HT1080 (cell line): ENCODE results near the gene PXDN. TPM values are rescaled to one million over a fixed set of nuclear protein-coding genes. Genes with fewer than 3 reads are reported as not detected.

Experiments
- DNase-seq: peaks from one replicate; pipeline ENCODE4 v3.0.0-alpha.2; 2015; ENCODE audit warnings: low read depth
- total RNA-seq: library from RNA; depleted of rRNA; stranded (reverse); fragments of >200 nt; shearing (Covaris generic); gene quantifications from 2 replicates; pipeline ENCODE4 v1.2.3, GENCODE V29; 2014

Gene PXDN
- total RNA-seq, 1 experiment from 2014 or later: 0.88 TPM

DNA sequence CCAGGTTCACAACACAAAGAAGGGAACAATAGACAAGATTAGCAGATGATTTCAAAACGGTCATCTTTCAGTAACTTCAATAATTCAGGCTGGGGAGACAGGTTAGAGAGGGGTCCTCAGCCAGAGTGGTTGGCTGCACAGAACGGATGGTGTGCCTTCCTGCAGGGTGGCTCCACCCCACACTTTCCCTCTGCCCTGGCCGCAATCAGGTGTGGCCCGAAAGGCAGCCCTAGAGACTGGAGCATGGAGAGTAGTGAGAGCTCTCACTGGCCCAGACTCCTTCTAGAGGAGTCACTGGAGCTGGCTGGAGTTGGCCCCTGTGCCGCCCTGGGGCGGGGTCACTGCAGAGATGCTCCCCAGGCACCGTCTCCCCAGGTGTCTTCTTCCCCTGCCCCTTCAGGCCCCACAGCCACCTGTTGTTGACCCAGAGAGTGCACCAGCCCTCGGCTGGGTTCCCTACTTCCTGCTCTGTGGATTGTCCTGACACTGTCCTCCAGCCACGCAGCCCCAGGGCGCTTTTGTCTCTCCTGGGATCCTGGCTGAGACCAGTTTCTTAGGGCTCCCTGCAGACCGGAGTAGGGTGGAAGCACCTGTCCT is 126.8 kb downstream of the PXDN start:
- no peak for DNase-seq

DNA sequence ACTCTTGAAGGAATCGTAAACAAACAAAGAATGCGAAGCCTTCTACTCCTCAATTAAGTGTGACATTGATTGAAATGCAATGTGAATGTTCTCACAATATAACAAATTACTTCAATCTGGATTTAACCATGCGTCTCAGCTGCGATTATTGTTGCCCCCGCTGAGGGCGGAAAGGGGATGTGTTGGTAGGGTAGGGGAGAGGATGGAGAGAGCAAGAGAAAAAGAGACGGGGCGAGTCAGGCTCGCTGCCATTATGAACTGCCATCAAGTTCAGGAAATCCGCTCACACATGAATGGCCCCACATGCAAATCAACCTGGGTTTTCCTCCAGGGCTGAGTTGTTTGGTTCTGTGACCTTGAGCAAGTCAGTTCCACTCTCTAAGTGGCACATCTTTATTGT is 129.8 kb downstream of the PXDN start:
- no peak for DNase-seq

DNA sequence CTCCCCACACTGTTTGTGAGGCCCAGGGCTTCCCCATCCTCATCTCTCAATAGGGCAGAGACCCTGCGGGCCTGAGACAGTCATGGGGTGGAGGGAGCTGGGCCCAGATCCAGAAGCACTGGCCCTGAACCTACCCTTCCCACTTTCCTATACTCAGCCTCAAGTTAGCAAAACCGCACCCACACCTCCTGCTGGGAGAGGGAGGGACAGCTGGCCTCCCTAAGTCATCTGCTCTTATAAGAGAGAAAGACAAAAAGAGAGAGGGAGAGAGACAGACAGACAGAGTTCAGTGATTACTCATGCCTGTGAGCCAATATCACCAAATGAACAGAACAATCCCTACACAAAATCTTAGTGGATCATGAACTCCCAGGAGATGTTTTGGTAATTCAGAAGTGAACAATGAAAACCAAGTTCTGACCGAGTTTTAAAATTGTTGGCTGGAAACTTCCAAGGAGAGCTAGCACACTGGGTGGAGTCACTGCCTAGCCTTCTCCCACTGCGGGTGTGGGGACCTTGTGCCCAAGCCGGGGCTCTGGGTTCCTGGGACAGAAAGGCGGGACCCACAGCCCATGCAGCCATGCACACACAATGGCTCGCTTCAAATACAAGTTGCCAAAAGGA is 130.5 kb downstream of the PXDN start:
- no peak for DNase-seq

DNA sequence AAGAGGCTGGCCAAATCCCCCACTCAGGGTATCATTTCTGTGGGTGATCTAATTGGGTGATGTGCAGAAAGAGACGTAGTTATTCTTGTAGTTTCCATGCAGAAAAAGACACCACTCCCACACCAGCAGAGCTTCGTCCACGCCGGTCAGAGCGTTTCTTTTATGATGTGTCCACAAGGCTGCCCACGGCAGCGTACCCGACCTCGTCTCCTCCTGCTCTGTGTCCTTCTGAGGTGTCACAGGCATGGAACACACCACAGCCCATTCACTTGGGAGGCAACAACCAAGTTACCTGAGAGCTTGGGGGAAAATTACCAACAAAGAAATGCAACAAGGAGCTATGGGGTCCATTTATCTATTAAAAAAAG is 131.3 kb downstream of the PXDN start:
- DNase-seq: no peak

DNA sequence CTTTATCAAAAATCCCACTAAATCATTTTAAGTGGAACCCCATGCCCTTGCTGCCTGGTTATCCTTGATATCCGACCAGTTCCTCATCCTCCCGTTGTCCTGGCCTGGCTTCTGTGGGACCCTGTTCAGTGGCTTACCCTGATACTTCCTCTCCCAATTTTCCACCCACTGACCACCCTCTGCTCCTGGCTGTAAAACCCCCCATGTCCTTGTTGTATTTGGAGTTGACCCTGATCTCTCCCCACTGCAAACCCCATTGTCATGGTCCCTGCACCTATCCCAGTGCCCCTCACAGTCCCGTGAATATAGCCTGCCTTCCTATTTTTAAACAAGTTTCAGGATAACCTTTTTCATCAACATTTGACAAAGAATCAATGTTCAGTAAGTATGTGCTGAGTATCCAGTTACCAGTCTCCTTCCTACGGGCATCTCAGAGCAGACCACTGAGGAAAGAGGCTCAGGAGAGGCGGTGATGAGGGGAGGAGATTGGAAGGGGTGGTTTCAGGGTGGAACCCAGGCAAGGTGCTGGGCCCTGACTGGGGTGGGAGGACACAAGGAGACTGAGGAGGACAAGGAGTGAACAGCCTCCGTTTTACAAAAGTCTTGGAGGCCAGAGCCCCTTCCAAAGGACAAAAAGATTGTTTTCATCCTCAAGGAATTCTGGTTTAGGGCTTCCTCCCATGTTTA is 131.8 kb downstream of the PXDN start:
- no peak for DNase-seq

DNA sequence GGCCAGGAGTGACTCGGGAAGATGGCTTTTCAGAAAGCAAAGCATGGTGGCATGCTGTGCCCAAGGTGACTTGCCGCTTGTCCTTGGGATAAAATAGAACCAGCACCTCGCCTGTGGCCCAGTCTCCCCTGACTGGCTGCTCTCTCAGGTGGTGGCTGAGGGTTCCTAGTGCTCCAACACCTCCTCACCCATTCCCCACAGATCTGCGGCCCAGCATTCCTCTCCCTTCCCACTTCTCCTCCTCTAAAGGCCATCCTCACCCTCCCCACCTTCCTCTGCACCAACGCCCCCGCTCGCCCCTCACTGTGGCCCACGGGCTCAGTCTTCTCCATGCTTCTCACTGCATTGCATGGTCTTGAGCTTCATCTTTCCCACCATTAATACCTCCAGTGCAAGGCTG is 132.4 kb downstream of the PXDN start:
- no peak for DNase-seq

DNA sequence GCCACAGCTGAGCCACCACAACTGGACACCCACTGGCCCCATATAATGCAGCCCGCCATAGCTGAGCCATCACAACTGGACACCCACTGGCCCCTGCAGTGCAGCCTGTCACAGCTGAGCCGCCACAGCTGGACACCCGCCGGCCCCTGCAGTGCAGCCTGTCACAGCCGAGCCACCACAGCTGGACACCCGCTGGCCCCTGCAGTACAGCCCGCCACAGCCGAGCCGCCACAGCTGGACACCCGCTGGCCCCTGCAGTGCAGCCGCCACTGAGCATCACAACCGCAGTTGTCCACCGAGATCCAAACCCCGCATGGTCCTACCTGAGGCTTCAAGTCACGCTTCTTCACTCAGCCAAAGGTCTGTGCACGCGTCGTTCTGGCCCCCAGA is 134.2 kb downstream of the PXDN start:
- DNase-seq: no peak

DNA sequence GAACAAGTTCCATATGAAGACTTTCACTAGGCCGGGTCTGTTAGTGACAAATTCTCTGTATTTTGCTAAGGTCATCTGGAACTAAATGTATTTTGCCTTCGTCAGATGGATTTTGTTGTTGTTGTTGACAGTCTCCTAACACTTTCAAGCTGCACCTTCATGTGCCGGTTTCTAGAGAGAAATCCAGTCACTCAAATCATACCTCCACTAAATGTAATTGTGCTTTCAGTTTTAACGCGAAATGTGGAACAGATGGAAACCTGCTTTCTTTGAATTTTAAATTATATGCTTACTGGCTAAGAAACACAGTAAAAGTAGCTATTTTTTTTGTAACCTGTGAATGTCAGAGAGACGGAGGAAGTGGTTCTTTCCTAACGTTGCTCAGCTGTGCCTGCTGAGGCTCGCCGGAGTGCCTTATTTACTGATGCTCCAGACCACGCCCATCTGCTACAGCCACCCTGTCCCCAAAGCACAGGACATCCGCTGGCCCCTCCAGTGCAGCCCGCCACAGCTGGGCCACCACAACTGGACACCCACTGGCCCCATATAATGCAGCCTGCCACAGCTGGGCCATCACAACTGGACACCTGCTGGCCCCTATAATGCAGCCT is 134.7 kb downstream of the PXDN start:
- no peak for DNase-seq

DNA sequence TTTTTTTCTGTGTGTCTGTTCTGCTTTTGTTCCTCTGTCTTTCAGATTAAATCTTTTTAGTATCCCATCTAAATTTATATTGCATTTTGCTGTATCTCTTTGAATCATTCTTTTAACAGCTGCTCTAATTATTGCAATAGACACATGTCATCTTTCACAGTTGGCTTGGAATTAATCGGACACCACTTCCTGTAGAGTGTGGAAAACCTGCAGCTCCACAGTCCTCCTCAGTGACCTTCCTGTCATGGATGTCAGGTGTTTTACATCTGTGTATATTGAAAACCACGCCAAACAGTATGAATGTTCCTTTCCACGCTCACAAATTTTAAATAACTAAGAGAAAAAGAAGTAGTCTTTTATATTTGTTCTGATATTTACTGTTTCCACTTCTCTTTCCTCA is 135.3 kb downstream of the PXDN start:
- no peak for DNase-seq

DNA sequence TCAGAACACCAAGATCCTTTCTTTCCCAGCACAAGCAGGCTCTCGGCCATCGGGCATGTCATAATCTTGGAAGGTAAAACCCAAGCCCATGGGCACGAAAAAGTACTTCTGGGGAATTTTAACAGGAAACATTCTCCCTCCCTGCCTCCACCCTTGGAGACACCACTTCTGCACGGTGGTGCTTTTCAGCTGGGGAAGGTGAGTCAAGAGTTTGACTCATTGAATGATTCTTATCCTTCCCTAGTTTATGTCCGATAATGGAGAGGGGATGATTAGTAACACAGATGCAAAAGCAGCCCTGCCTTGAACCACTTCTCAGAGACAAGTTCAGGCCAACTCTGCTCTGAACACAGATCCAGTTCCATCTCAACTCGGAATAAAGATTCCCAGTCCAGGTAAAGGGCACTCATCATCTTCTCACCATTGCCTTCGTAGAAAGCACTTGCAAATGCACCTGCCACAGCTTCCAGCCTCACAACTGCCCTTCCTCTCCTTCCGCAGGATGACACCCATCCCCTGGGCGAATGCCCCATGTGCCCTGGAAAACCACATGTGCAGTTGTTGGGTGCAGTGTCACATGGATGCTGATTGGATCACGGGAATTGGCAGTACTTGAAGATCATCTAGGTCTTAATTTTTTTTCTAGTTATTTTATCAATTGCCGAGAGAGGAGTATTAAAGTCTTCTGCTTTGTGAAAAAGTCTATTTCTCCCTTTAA is 136.2 kb downstream of the PXDN start:
- no peak for DNase-seq

DNA sequence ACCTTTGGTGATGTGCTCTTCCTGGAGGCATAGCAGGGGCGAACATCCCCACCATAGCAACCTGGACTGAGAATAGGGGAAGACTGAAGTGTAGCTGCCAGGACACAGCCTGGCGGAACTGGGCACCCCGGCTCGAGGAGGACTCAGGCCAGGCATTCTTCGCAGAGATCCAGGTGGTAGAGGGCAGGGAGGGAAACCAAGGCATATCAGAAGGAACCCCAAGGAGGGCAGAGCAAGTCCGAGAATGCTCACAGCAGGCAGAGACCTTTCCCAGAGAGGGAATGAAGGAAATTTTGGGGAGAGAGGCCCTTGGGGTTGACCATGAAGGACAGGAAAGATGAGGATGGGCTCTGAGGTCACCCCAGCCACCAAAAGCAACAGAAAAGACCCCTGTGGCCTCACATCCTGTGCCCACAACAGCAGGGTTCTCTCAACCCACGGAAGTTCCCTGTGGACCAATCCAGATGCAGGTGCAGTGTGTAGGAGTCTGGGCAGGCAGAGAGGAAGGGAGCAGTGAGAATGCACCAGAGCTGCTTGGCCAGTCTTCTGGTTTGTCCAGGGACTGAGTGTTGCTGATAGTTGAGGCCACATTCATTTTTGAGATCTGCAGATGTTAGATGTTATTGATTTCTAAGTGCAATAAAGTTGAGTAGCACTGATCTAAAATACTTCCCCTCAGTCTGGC is 136.9 kb downstream of the PXDN start:
- DNase-seq: no peak

DNA sequence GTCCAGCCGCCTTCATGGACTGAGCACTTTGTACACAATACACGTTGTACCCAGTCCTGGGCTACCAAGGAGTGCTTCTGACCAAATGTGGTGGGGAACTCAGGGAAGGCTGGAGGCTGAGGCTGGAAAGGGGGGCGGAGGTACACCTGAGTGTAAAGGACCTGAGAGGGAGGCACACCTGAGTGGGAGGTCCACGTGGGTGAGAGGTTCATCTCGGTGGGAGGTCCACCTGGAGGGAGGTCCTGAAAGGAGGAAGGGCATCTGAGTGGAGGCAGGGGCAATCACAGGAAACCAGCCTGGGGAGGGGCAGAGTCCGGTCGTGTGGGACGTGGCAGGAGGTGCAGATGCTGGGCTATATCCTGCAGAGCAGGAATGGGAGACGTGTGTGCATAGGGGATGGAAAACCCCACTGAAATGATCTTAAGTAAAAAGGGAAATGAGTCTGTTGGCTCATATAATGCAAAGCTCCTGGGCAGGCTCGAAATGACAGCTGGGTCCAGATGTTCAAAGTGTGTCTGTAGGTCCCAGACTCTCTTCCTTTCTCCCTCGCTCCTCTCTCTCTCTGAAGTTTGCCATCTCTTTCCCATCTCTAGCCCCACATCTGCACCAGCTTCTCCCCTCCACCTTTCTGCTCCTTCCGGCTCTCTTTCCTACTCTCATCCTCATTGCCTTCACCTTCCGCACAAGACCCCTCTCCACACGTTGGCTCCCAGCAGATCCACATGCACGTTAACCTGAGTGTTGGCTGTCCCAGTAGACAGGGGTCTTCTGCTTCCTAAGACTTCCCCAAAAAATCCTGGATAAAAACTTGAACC is 137.7 kb downstream of the PXDN start:
- DNase-seq: no peak

DNA sequence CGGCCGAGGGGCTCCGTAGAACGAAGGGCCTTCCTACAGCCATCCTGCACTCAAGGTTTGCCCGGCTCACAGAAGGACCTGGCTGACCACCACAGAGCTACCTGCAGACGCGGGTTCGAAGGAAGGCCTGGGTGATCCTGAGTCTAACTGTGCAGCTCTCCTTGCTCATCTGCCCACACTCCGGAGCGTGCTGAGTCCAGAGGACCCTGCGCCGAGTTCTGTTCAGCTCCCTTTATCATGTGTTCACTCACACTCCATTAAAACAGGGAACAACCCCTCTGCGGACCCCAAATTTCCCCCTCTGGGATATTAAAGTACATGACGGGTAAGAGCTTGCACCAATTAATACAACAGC is 138.3 kb downstream of the PXDN start:
- DNase-seq: no peak

DNA sequence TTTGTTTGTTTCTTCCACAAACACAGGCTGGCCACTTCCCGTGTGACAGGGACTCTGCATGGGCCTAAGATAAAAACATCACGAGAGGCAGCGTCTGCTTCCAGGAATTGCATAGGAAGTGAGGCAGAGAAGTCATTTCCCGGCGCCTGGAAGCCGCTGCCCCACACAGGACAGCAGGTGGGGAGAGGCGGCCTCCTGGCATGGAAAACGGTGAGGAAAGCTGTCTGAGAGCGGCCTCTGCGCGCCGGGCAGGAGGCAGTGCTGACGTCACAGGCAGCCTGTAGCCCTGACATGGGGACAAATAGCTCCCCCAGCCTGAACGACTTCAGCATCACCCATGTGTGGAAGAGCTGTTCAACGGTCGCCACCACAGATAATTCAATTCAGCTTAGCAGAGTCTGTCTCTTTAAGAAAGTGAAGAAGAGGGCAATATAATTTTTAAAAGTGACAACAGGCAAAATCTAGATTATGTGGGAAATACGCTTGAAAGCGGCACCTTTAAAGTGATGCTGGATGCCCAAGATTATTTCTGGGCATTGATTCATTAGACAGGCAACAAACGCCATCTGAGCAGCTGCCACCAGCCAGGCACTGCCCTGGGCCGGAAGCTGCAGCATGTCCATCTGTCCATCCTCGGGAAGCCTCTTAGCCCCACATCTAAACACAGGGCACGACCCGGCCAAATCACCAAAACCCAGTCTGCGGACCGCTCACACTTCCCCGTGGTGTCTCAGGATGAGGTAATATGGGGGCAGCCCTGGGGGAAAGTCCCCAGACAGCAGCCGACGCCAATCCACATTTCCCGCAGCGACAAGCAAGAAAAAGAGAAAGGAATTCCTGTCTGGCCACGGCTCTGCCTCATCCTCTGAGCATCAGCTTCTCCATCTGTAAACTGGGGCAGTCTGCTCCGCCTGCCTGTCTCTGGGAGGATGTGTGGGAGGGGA is 138.9 kb downstream of the PXDN start:
- no peak for DNase-seq

DNA sequence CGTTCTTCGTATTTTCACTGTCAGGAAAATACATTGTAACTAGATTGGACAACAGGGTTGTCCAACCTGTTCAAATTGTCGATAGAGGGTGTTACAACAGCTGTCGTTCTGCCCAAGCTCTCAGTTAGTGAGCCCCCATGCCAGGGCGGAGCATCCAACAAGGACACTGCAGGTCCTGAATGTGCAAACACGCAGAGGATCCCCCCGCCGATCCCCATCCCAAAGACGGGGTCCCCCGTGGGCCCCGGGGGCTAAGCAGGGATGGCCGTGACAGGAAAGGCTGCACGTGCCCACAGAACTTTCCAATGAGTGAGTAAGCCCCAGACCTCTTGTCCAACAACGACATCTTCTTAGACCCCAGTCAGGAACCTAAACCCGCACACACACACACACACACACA is 140.8 kb downstream of the PXDN start:
- DNase-seq: no peak

DNA sequence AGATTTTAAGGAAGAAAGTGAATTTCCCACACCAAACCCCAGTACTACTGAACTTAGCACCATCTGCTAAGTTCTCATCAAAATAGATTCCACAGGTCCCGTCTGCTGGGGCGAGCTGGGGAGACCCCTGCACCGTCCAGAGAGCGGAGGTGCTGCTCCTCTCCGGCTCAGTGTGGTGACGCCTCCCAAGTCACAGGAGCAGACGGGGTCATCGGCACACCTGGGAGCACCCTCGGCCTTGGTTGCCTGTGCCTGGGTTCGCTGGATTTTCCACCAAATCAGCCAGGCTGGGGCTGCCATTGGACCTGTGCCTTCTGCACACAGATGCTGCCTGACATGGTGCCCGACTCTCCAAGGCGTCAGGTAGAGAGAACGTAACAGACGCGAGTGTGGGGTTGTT is 141.3 kb downstream of the PXDN start:
- DNase-seq: no peak

DNA sequence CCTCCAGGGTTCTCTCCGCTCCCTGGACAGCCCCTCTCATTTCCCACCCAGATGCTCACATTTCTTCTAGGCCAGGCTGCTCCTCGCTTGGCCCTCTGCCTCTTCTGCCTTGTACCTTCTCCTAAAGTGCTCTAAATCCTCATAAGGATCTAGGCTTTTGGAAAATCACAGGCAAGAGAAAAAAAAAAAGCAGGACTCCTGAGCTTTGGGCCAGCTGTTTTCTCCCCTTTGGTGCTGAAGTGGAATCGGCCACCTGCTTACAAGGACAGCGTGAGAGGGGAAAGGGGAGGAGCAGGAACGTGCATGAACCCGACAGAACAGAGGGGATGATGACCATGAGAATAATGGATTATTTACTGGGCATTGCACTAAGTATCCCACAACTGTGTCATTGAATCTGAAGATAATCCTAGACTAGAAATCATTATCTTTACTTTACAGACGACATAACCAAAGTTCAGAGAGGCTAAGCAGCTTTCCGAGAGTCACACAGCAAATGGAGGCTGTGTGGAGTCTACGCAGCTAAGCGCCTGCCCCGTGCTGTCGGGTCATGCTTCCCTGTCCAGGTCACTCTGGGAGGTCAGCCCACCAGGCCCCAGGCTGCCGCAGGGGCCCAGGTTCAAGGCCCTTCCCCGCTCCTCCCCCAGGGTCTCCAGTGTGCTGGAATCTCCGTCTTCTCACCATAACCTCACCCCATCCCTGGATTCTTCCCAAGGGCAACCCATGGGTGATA is 141.9 kb downstream of the PXDN start:
- DNase-seq: no peak

DNA sequence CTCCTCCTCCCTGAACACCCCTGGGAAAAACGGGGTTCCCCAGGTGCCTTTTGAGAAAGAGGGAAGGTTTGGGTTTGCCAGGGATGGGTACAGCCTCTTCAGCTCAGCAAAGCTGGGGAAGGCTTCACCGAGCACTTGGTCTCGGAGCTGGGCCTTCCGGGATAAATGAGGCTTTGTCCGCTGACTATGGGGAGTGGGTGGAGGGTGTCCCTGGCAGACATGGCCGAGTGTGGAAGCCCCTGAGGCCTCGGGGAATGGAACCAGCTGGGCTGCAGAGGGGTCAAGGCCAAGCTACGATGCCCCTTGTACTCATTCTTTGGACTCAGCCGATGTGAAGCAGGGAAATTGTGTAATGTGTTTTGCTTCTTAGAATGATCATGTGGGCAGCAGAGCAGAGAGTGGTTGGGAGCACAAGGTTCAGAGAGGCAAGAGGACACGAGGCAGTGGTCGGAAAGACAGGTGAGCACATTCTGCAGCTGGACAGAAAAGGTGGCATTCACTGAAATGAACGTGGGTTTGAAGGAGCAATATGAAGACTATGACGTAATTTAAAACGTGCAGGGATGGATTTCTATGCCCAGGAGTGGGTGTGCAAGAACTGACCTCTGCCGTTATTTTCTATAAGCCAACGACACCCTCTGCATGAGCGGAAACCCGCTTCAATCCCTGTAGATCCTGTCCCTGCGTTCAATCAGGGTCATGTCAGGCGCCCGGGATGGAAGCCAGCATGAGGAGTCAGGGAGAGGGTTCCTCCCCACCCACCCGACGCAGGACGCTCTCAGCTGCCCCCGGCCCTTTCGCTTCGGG is 142.6 kb downstream of the PXDN start:
- DNase-seq: no peak
